ENCODE measurements around the gene ISG15.
"Not testable (repeated sequence)": the region's sequence is repeated elsewhere in the genome, so short reads cannot be mapped to it uniquely, and the experiment has no call there.

The ISG15 gene

DNA sequence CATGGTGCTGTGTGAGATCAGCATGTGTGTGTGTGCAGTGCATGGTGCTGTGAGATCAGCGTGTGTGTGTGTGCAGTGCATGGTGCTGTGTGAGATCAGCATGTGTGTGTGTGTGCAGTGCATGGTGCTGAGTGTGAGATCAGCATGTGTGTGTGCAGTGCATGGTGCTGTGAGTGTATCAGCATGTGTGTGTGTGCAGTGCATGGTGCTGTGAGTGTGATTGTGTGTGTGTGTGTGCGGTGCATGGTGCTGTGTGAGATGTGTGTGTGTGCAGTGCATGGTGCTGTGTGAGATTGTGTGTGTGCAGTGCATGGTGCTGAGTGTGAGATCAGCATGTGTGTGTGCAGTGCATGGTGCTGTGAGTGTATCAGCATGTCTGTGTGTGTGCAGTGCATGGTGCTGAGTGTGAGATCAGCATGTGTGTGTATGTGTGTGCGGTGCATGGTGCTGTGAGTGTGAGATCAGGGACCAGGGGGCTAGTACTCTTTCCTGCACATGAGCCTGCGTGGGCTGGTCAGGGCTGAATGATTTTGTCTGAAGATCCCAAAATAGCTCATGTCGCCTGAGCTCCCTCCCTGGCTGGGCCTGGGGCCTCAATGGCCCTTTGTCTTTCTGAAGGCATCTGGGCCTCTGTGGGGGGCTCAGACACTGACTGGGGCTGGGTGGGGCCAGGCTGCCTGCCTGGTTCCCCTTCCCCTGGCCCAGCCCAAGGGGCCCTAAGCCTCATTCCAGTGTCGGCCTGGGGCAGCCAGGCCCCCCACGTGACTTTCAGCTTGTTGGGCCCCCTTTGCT, 17.8 kb downstream of the ISG15 start:
- DNase-seq (ENCODE audit: low read depth), result not testable (repeated sequence)

DNA sequence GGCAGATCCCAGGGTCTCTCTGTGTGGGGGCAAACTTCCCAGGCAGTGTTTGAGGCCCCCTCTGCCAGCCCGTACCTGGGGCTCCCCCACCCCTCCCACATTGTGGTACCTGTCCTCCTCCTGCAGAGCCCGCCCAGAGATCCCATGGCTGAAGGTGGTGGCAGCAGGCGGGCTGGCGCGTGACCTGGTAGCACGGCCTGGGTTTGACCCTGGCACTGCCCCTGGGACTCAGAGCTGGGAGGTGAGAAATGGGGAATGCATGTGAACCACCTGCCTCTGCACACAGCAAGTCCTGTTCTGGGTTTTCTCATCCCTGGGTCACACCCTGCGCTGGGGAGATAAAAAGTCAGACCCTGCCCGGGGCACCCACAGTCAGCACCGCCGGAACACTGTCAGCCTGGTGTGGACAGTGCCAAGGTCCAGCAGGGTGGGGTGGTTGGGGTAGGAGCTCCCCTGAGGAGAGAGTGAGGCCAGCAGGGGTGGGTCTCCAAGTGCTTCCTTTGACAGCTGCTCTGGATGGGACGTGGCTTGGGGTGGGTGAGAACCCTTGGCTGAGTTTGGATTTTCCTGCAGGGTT, 18.4 kb downstream of the ISG15 start:
- no peak for DNase-seq (ENCODE audit: low read depth)

GRCh38 chr1:1032424-1032823, 19.1 kb downstream of the ISG15 start:
- DNase-seq (ENCODE audit: low read depth), result no peak

DNA sequence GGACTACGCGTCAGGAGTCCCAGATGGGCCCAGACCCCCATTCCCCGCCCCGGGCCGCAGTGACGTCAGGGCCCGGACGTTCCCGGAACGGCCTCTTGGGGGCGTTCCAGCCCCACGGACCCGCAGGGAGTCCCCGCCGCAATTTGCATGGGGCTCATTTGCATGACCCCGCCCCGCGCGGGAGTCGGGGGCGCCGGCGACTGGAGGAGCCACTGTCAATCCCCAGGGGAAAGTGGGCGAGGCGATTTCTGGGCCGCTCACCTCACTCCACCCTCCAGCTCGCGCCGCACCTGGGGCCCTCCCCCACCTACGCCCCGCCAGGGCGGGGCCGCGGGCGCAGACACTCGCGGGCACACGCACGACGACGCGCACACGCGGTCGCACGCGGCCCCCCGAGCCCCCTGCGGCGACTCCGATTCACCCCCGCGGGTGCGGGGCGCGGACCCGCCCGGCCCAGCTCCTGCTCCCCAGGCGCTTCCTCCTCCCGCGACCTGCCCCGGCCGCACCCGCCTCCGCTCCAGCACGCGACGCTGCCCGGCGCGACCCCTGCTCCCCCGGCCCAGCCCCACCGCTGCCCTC, 19.8 kb downstream of the ISG15 start:
- DNase-seq (ENCODE audit: low read depth), result no peak

DNA sequence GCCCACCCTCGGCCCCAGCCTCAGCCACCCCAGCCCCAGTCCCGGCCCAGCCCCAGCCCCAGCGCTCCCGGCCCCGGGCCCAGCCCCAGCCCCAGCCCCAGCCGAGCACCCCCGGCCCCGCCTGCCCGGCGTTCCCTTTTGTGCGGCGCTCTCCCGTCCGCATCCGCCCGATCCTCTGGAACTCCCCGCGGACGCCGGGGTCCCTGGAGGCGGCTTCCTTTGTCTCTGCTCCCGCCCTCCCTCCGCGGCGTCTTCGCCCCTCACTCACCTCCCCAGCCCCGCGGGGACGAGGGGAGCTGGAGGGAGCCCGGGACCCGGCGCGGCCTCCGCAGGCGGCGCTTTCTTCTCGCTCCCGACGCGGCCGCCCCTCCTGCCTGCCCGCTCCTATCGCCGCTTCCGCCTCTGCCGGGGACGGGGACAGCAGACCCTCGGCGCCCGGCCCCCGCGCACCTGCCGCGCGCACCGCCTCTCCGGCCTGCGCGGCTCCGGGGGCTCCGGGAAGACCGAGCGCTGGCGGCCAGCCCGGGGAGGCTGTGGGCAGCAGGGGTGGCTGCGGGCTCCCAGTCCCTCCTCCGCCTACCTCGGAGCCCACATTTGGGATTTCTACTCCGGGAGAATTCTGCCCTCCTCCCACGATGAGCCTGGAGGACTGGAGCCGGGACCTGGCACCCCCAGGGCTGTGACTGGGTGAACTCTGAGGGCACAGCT, 20.6 kb downstream of the ISG15 start:
- DNase-seq (ENCODE audit: low read depth), result no peak

DNA sequence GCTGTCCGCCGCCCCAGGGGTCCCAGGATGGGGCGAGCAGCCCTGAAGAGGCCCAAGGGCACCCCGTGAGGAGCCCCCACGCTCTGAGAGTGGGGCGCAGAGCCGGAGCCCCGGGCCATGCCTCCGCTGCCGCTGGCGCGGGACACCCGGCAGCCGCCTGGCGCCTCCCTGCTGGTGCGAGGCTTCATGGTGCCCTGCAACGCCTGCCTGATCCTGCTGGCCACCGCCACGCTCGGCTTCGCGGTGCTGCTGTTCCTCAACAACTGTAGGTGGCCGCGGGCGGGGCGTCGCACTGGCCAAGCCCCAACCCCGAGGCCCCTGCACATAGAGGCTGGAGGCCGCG, 21.1 kb downstream of the ISG15 start:
- DNase-seq (ENCODE audit: low read depth), result no peak

GRCh38 chr1:1035291-1035943, 22.1 kb downstream of the ISG15 start:
- no peak for DNase-seq (ENCODE audit: low read depth)

- no peak for DNase-seq (ENCODE audit: low read depth)
These were observed 24.4 kb downstream of the ISG15 start for GRCh38 chr1:1037366-1038327.

DNA sequence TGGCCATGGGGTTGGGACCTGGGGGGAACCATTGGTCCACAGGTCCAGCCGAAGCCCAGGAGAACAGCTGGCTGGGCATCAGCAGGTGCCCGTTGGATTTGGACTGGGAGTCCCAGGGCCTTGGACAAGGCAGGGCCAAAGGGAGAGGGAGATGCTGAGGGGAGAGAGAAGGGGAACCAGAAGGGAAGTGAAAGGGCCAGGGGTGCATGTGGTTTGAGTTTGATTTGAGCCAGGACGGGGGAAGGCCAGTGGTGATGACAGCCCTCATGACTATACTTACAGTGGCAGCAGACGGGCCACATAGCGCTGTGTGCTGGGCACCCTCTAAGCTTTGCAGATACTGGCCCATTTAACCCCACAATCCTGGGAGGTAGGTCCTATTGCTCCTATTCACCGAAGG, 25.4 kb downstream of the ISG15 start:
- no peak for DNase-seq (ENCODE audit: low read depth)

GRCh38 chr1:1039145-1039910, 26.0 kb downstream of the ISG15 start:
- no peak for DNase-seq (ENCODE audit: low read depth)

- DNase-seq (ENCODE audit: low read depth), result peak; percentile 67
These were observed 27.0 kb downstream of the ISG15 start for GRCh38 chr1:1040004-1040991.

GRCh38 chr1:1041092-1041523, 27.8 kb downstream of the ISG15 start:
- DNase-seq (ENCODE audit: low read depth), result no peak

DNA sequence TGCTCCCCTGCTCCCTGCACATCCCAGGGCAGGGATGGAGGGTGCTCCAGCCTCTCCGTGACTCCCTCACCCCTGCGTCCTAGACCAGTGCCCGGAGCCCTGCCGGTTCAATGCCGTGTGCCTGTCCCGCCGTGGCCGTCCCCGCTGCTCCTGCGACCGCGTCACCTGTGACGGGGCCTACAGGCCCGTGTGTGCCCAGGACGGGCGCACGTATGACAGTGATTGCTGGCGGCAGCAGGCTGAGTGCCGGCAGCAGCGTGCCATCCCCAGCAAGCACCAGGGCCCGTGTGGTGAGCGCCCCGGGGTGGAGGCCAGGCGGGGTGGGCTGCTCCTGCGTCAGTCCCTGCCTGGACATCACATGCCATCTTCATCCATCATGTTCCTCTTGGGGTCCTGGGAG, 28.6 kb downstream of the ISG15 start:
- no peak for DNase-seq (ENCODE audit: low read depth)

- DNase-seq (ENCODE audit: low read depth), result no peak
These were observed 29.5 kb downstream of the ISG15 start for GRCh38 chr1:1042835-1043234.

DNA sequence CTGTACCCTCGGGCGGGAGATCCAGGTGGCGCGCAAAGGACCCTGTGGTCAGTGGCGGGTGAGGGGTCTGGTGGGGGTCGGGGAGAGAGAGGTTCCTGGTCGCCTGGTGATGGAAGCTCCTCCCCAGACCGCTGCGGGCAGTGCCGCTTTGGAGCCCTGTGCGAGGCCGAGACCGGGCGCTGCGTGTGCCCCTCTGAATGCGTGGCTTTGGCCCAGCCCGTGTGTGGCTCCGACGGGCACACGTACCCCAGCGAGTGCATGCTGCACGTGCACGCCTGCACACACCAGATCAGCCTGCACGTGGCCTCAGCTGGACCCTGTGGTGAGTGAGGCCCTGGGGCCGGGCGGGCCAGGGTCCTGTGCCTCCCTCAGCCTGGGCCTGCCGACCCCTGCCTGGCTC, 30.1 kb downstream of the ISG15 start:
- DNase-seq (ENCODE audit: low read depth), result no peak

DNA sequence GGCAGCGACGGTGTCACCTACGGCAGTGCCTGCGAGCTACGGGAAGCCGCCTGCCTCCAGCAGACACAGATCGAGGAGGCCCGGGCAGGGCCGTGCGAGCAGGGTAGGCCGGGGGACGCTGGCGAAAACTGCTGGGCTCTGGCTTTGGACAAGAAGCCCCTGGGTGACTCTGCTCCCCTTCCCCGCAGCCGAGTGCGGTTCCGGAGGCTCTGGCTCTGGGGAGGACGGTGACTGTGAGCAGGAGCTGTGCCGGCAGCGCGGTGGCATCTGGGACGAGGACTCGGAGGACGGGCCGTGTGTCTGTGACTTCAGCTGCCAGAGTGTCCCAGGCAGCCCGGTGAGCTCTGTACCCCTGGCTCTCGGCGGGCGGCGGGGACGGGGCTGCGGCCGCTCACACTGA, 30.6 kb downstream of the ISG15 start:
- DNase-seq (ENCODE audit: low read depth), result no peak

DNA sequence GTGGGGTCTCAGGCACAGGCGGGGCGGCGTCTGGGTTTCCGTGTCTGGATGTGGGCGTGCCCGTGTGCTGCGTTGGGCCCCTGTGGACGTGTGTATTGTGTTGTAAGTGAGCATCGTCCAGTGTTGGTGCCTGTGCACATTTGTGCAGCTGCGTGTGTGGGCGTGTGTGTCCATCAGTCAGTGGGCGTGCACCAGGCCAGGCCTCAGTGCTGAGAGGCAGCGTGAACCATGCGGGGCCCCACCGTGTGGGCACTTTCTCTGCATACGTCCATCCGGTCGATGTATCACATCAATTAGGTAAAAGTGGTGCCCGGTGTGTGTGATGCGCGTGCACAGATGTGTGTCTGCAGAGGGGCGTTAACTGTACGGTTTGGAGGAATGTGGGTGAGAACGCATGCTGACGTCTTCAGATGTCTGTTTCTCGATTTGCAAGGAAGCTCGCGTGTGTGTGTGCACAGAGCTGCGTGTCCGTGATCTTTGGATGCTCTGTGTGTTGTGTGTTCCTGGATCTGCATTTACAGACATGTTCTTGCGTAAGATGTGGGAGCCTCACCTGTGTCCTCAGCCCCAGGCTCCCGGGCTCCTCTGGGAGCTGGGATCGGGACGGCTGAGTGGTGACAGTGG, 31.3 kb downstream of the ISG15 start:
- DNase-seq (ENCODE audit: low read depth), result no peak

- no peak for DNase-seq (ENCODE audit: low read depth)
These were observed 31.8 kb downstream of the ISG15 start for GRCh38 chr1:1045129-1045528.

DNA sequence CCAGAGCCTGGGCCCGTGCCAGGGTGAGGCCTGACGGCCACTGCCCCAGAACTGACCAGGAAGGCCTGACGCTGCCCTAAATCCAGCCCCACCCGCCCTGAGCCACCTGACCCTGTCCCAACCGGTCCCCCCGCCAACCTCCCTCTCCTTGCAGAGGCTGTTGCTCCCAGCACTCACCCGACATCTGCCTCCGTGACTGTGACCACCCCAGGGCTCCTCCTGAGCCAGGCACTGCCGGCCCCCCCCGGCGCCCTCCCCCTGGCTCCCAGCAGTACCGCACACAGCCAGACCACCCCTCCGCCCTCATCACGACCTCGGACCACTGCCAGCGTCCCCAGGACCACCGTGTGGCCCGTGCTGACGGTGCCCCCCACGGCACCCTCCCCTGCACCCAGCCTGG, 32.9 kb downstream of the ISG15 start:
- DNase-seq (ENCODE audit: low read depth), result no peak
